K562 (cell line): ENCODE data around the gene MAP2K3. TPM values are rescaled to one million over a fixed set of nuclear protein-coding genes. Genes with fewer than 3 reads are reported as not detected.
A peak's percentile ranks its signal among the peaks of the same experiment; 100 is the strongest.

Experiments used
- ATAC-seq: fragments of 200-7000 bp; cut with Tn5 transposase; 3 replicates; pipeline ENCODE4 v1.9.1; 2020; ENCODE audit warnings: moderate library complexity
- BruUV-seq: library from RNA; stranded (reverse); fragments of 400-500 nt; replicated peaks from 2 replicates; lab custom pipeline; 2021; lab: Mats Ljungman, UMichigan
- CTCF ChIA-PET: fragments of 300-600 bp; formaldehyde crosslinking; extraction: SDS; loops from one replicate; lab custom pipeline; 2021; ENCODE audit warnings: low intra/inter-chr PET ratio; lab: Yijun Ruan, JAX
- POLR2A ChIA-PET: fragments of 300-600, 350-650 bp; sonication (Branson Sonifier 250); formaldehyde crosslinking; extraction: SDS; loops from one replicate; lab custom pipeline; 2021; ENCODE audit warnings: antibody characterized with exemption, inconsistent platforms; lab: Yijun Ruan, JAX
- DNase-seq, 4 experiments: peaks; one replicate each; pipeline versions ENCODE4 v3.0.0 to v3.0.0-alpha.2; 2011 to 2018; ENCODE audit warnings: low spot score in 3 of 4, mixed read lengths in 3 of 4; ENCODE audit errors: extremely low read depth in 1 of 4
- FAIRE-seq: peaks from 2 replicates; lab custom pipeline; 2011; peaks lifted over from hg19 to GRCh38; lab: Jason Lieb, UNC
- H2AFZ ChIP-seq: 2 replicates; pipeline ENCODE4 v1.6.0; 2011; ENCODE audit warnings: low read depth, low read length, control low read depth, inconsistent platforms
- H3K27ac ChIP-seq: fragments of 200-600 bp; 3 replicates; pipeline ENCODE4 v1.8.0; 2011; ENCODE audit warnings: low read depth, mild to moderate bottlenecking, control low read depth, inconsistent platforms, low read length, moderate library complexity, mixed read lengths; ENCODE audit errors: extremely low read depth
- H3K27me3 ChIP-seq, 2 experiments: fragments of 300-600 bp in 1 of 2; 2 replicates in 1 of 2; 3 replicates in 1 of 2; pipeline versions ENCODE4 v1.6.0 to v1.8.0; 2011; ENCODE audit warnings: inconsistent platforms in 2 of 2, low read length in 2 of 2, mild to moderate bottlenecking in 1 of 2, mixed read lengths in 1 of 2, moderate library complexity in 1 of 2; ENCODE audit not compliant: control insufficient read depth in 2 of 2, insufficient read depth in 2 of 2
- H3K36me3 ChIP-seq: fragments of 300-600 bp; 3 replicates; pipeline ENCODE4 v1.8.0; 2011; ENCODE audit warnings: mild to moderate bottlenecking, low read length, inconsistent platforms; ENCODE audit not compliant: control insufficient read depth, insufficient read depth
- H3K4me1 ChIP-seq, 2 experiments: fragments of 200-600 bp in 1 of 2; replicated peaks in 1 of 2; 2 replicates in 1 of 2; 3 replicates in 1 of 2; pipeline versions ENCODE4 v1.5.1 to v1.8.0; 2011; ENCODE audit warnings: inconsistent platforms in 2 of 2, low read length in 2 of 2, mild to moderate bottlenecking in 1 of 2, mixed read lengths in 1 of 2, moderate library complexity in 1 of 2; ENCODE audit not compliant: control insufficient read depth in 2 of 2, insufficient read depth in 2 of 2
- H3K4me2 ChIP-seq: 2 replicates; pipeline ENCODE4 v1.6.1; 2011; ENCODE audit warnings: low read length, control low read depth, inconsistent platforms, mixed read lengths; ENCODE audit not compliant: insufficient read depth
- H3K4me3 ChIP-seq: fragments of 200-600 bp; sonication (generic), shearing (Covaris generic); 2 replicates; pipeline ENCODE4 v1.5.1; 2016; ENCODE audit warnings: control low read depth, inconsistent platforms
- H3K79me2 ChIP-seq: fragments of 200-600 bp; 3 replicates; pipeline ENCODE4 v1.8.0; 2011; ENCODE audit warnings: low read length, inconsistent platforms; ENCODE audit not compliant: control insufficient read depth, insufficient read depth
- H3K9ac ChIP-seq, 2 experiments: 2 replicates each; pipeline versions ENCODE4 v1.6.0 to v1.6.1; 2011; ENCODE audit warnings: low read depth in 2 of 2, low read length in 2 of 2, control low read depth in 1 of 2, inconsistent platforms in 1 of 2, mild to moderate bottlenecking in 1 of 2, mixed read lengths in 1 of 2; ENCODE audit not compliant: insufficient read depth in 1 of 2
- H3K9me1 ChIP-seq: one replicate; pipeline ENCODE4 v1.6.0; 2011; ENCODE audit warnings: inconsistent platforms, mild to moderate bottlenecking, low read length, moderate library complexity; ENCODE audit not compliant: control insufficient read depth, insufficient read depth
- H3K9me3 ChIP-seq: replicated peaks from 2 replicates; pipeline ENCODE4 v1.5.1; 2011; ENCODE audit warnings: low read depth, low read length, inconsistent platforms; ENCODE audit not compliant: control insufficient read depth, insufficient read depth
- H4K20me1 ChIP-seq: replicated peaks from 2 replicates; pipeline ENCODE4 v1.6.1; 2011; ENCODE audit warnings: low read length, inconsistent platforms, mixed read lengths; ENCODE audit not compliant: control insufficient read depth, insufficient read depth
- CHD2 ChIP-seq: IDR thresholded peaks from 2 replicates; pipeline ENCODE4 v1.6.1; 2011; ENCODE audit warnings: low read depth, low read length
- HMGN3 ChIP-seq: IDR thresholded peaks from 2 replicates; pipeline ENCODE4 v1.6.1; 2011; ENCODE audit warnings: borderline replicate concordance, low read depth, mild to moderate bottlenecking, mixed read lengths, low read length; ENCODE audit not compliant: insufficient read length; ENCODE audit errors: extremely low read depth
- MAFK ChIP-seq: IDR thresholded peaks from 2 replicates; pipeline ENCODE4 v1.6.1; 2011; ENCODE audit warnings: low read length, improper control_type of control experiment
- NBN ChIP-seq: fragments of 450-650 bp; IDR thresholded peaks from 2 replicates; pipeline ENCODE4 v1.6.1; 2016; ENCODE audit warnings: low read depth, mild to moderate bottlenecking
- RBBP5 ChIP-seq: fragments of 200-600 bp; sonication (generic); IDR thresholded peaks from 2 replicates; pipeline ENCODE4 v1.6.1; 2012; ENCODE audit warnings: borderline replicate concordance, mild to moderate bottlenecking, low read length, control low read depth, inconsistent platforms; ENCODE audit not compliant: insufficient read depth, poor library complexity, severe bottlenecking
- RNF219 ChIP-seq: fragments of 250-450 bp; sonication (Bioruptor Pico); IDR thresholded peaks from 2 replicates; pipeline ENCODE4 v1.5.0; 2022; ENCODE audit warnings: mild to moderate bottlenecking
- TAF1 ChIP-seq: IDR thresholded peaks from 2 replicates; pipeline ENCODE4 v1.6.1; 2011; ENCODE audit warnings: mild to moderate bottlenecking, low read length, moderate library complexity; ENCODE audit not compliant: insufficient read depth, control insufficient read depth, severe bottlenecking; ENCODE audit errors: extremely low read depth
- ZNF23 ChIP-seq: fragments of 250-450 bp; sonication (Bioruptor Pico); IDR thresholded peaks from 2 replicates; pipeline ENCODE4 v1.4.0; 2020; ENCODE audit warnings: mild to moderate bottlenecking
- ZNF354B ChIP-seq: fragments of 250-450 bp; sonication (Bioruptor Pico); IDR thresholded peaks from 2 replicates; pipeline ENCODE4 v1.4.0; 2020
- ZNF507 ChIP-seq: conservative IDR thresholded peaks from 2 replicates; pipeline ENCODE4 v1.6.1; 2017; ENCODE audit warnings: missing genetic modification characterization, missing compliant biosample characterization
- ZNF57 ChIP-seq: fragments of 450-650 bp; formaldehyde crosslinking; IDR thresholded peaks from 2 replicates; pipeline ENCODE4 v1.4.0; 2020; ENCODE audit warnings: mild to moderate bottlenecking, moderate library complexity
- ZNF76 ChIP-seq: fragments of 250-450 bp; sonication (Bioruptor Pico); IDR thresholded peaks from 2 replicates; pipeline ENCODE4 v1.4.0; 2020; ENCODE audit warnings: mild to moderate bottlenecking, moderate library complexity, borderline replicate concordance
- ZNF764 ChIP-seq: fragments of 250-450 bp; sonication (Bioruptor Pico); IDR thresholded peaks from 2 replicates; pipeline ENCODE4 v1.4.0; 2020; ENCODE audit warnings: low read depth, mild to moderate bottlenecking, moderate library complexity
- WGBS: fragments of 100-300 bp; shearing (Covaris generic); methylation state at CpG from one replicate; pipeline ENCODE4 v1.1.6; 2016; ENCODE audit warnings: low coverage, mixed read lengths; ENCODE audit not compliant: insufficient coverage; ENCODE audit errors: missing lambda C conversion rate; 5-methylcytosine and 5-hydroxymethylcytosine counted together
- in situ Hi-C: fragments of 300-500 bp; cut with MboI; formaldehyde crosslinking; loops from 4 replicates; pipeline ENCODE4 v1.15.0; 2018; ENCODE audit warnings: inconsistent platforms, mixed read lengths
- intact Hi-C: fragments of 100-400 bp; cut with micrococcal nuclease; formaldehyde crosslinking; loops from 2 replicates; pipeline ENCODE4 v1.14.2; 2022
- polyA plus RNA-seq, 8 experiments: library from polyadenylated mRNA; depleted of rRNA in 4 of 8; stranded (reverse) in 5 of 8; unstranded in 3 of 8; fragments of >200 nt; fragmentation: Nextera tagmentation in 2 of 8; fragmentation: Illumina TruSeq in 1 of 8; extraction: Ambion mirVana in 2 of 8; extraction: Trizol in 1 of 8; gene quantifications; 2 replicates each; pipeline versions ENCODE4 v1.2.1 to v1.2.3, GENCODE V29; 2011 to 2014; ENCODE audit warnings: inconsistent platforms in 1 of 8, missing spikeins in 1 of 8
- total RNA-seq, 7 experiments: library from RNA; depleted of rRNA in 6 of 7; stranded (reverse); fragments of >200 nt in 6 of 7; fragmentation: Illumina TruSeq in 2 of 7; extraction: Trizol in 2 of 7; gene quantifications; 2 replicates each; pipeline versions ENCODE4 v1.2.1 to v1.2.3, GENCODE V29; 2011 to 2021; ENCODE audit warnings: low replicate concordance in 1 of 7

The MAP2K3 gene
- total and polyA plus RNA-seq, 9 of the 15 experiments (the other 6 are each of a cell fraction or from before 2014, with no cell fraction given), result 0.18 to 14.8 (median 3.5) TPM

GRCh38 chr17:21293831-21294210, 9.3 kb downstream of the MAP2K3 start:
- Histone ChIP-seq H3K79me2 (no peaks in the 10 kb centered on the region), H3K4me2 (no peak overlapping the region)
- TF ChIP-seq CHD2, result no peak
- peak; percentile 23 for TF ChIP-seq RBBP5
- TF ChIP-seq, all 486 proteins: peak for 1
- in situ Hi-C loops, result loop anchor here (10.0 to 25.0 kb wide), 2 partner anchors 768 to 1091 kb away; no protein-coding TSS in a partner anchor
- no peaks in the 10 kb centered on the region for H3K9me1 ChIP-seq
- H3K4me3 ChIP-seq, result no peak overlapping the region
- WGBS, result 29% methylated on average over 10 of the region's 10 CpGs
- ATAC-seq, result no peak
- no peak for DNase-seq
- ChIA-PET POLR2A (no interaction called here), CTCF (no interaction called here)
- H3K9ac ChIP-seq, result no peak overlapping the region
- no peaks in the 10 kb centered on the region for H3K27me3 ChIP-seq
- no TSS peak for BruUV-seq
- no peaks in the 10 kb centered on the region for H3K9me3 ChIP-seq
- no peak overlapping the region for H3K27ac ChIP-seq
- H4K20me1 ChIP-seq, result peaks cover 15% of the 10 kb centered on the region; the same call in 1 of the 2 replicates
- H2AFZ ChIP-seq, result no peak overlapping the region
- no peak for FAIRE-seq
- peaks cover 4 to 76% of the 10 kb centered on the region in 2 experiments; a peak in 4 of 5 replicates for H3K4me1 ChIP-seq
- intact Hi-C loops, result no loop called here
- H3K36me3 ChIP-seq, result 0 out of 3 replicates have a peak, but pooled peaks cover under 1% of the 10 kb centered on the region

DNA sequence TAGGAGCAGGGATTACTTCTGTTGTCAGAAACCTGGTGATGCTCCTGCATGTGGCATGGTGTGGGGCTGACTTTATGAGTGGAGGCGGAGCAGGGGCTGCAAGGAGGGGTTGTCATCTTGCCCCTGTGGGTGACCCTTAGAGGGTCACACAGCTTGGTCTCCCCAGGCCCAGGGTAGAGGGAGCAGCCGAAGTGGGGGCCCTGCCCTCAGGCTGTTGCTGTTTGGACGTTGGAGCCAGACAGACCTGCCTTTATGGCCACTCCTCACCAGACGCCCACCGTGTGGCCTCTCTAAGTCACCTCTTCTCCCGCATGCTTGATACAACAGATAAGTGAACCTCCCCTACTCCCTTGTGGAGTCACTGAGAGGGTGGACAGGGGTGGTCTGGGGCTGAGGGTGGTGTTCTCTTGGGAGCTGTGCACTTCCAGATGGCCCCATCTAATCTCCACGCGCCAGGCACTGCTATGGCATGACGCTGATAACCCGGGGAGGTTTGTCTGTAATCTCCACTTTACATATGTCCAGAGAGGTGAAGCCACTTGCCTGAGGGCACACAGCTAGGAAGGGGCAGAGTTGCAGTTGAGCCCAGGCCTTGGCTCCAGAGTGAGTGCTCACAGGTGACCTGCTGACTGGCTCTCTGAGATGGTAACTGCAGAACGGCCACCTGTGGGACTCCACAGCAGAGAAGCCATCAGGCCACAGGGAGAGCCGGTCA, 10.0 kb downstream of the MAP2K3 start:
- no peaks in the 10 kb centered on the region for H3K27me3 ChIP-seq
- H3K4me3 ChIP-seq, result no peak overlapping the region
- in situ Hi-C loops, result loop anchor here (10.0 to 25.0 kb wide), 2 partner anchors 768 to 1090 kb away; no protein-coding TSS in a partner anchor
- ATAC-seq (no peak), FAIRE-seq (peak; percentile 44), DNase-seq (peak in 2 of 4 experiments; percentile 42 to 61)
- no peaks in the 10 kb centered on the region for H3K9me3 ChIP-seq
- H4K20me1 ChIP-seq, result peaks cover 15% of the 10 kb centered on the region; the same call in 1 of the 2 replicates
- H2AFZ ChIP-seq, result no peak overlapping the region
- POLR2A ChIA-PET, result no interaction called here
- no TSS peak for BruUV-seq
- H3K4me2 ChIP-seq, result no peak overlapping the region
- intact Hi-C loops, result no loop called here
- H3K9ac ChIP-seq, result peak overlapping the region in 1 of 2 experiments; percentile 68; a peak in 2 of 4 replicates
- 0 out of 3 replicates have a peak, but pooled peaks cover 3% of the 10 kb centered on the region for H3K36me3 ChIP-seq
- peaks cover 4 to 70% of the 10 kb centered on the region in 2 experiments; a peak in 4 of 5 replicates for H3K4me1 ChIP-seq
- CTCF ChIA-PET, result no interaction called here
- no peaks in the 10 kb centered on the region for H3K9me1 ChIP-seq
- WGBS, result 19% methylated on average over 12 of the region's 12 CpGs
- no peak overlapping the region for H3K27ac ChIP-seq
- no peaks in the 10 kb centered on the region for H3K79me2 ChIP-seq
- TF ChIP-seq ZNF764 (CRISPR knock-in tag), result no peak
- TF ChIP-seq MAFK, result no peak
- no peak for TF ChIP-seq ZNF23
- TF ChIP-seq ZNF57 (CRISPR knock-in tag), result no peak
- no peak for TF ChIP-seq ZNF507 (tag)
- no peak for TF ChIP-seq NBN
- TF ChIP-seq ZNF76 (CRISPR knock-in tag), result no peak
- TF ChIP-seq TAF1, result no peak
- no peak for TF ChIP-seq RNF219 (CRISPR knock-in tag)
- TF ChIP-seq ZNF354B (CRISPR knock-in tag), result no peak
- TF ChIP-seq HMGN3, result no peak
